GM19023 (cell line): ENCODE data around the gene COL28A1.
"Not testable (repeated sequence)": the region's sequence is repeated elsewhere in the genome, so short reads cannot be mapped to it uniquely, and the experiment has no call there.

Experiments used
- ATAC-seq: cut with Tn5 transposase; IDR thresholded peaks from one replicate; pipeline ENCODE4 v1.9.1; 2021; ENCODE audit warnings: mild to moderate bottlenecking, moderate library complexity; ENCODE audit not compliant: unreplicated experiment

Gene COL28A1

GRCh38 chr7:7562736-7563135, 27.1 kb upstream of the COL28A1 start:
- no peak for ATAC-seq

GRCh38 chr7:7561591-7561990, 25.9 kb upstream of the COL28A1 start:
- not testable (repeated sequence) for ATAC-seq

GRCh38 chr7:7557252-7557651, 21.6 kb upstream of the COL28A1 start:
- ATAC-seq: no peak

GRCh38 chr7:7556852-7557251, 21.2 kb upstream of the COL28A1 start:
- no peak for ATAC-seq

GRCh38 chr7:7554649-7555575, 19.2 kb upstream of the COL28A1 start:
- ATAC-seq: no peak

- no peak for ATAC-seq
Measured at GRCh38 chr7:7554021-7554432, 18.4 kb upstream of the COL28A1 start.

- ATAC-seq: no peak
Measured at GRCh38 chr7:7553386-7553785, 17.7 kb upstream of the COL28A1 start.

- no peak for ATAC-seq
Measured at GRCh38 chr7:7552199-7552598, 16.5 kb upstream of the COL28A1 start.

- ATAC-seq: no peak
Measured at GRCh38 chr7:7550663-7551062, 15.0 kb upstream of the COL28A1 start.

- no peak for ATAC-seq
Measured at GRCh38 chr7:7548407-7548806, 12.7 kb upstream of the COL28A1 start.

GRCh38 chr7:7542251-7542835, 6.7 kb upstream of the COL28A1 start:
- no peak for ATAC-seq

- no peak for ATAC-seq
Measured at GRCh38 chr7:7539711-7540110, 4.0 kb upstream of the COL28A1 start.

- no peak for ATAC-seq
Measured at GRCh38 chr7:7539152-7539551, 3.5 kb upstream of the COL28A1 start.

GRCh38 chr7:7537711-7538110, 2.0 kb upstream of the COL28A1 start:
- ATAC-seq: no peak

GRCh38 chr7:7536396-7537019, 835 bp upstream of the COL28A1 start:
- ATAC-seq: no peak

GRCh38 chr7:7533831-7534430, 1.7 kb downstream of the COL28A1 start:
- no peak for ATAC-seq

- ATAC-seq: no peak
Measured at GRCh38 chr7:7529328-7529727, 6.3 kb downstream of the COL28A1 start.

- no peak for ATAC-seq
Measured at GRCh38 chr7:7527047-7527446, 8.6 kb downstream of the COL28A1 start.

GRCh38 chr7:7526006-7526405, 9.7 kb downstream of the COL28A1 start:
- ATAC-seq: no peak

- no peak for ATAC-seq
Measured at GRCh38 chr7:7524121-7524520, 11.6 kb downstream of the COL28A1 start.

GRCh38 chr7:7522421-7522820, 13.3 kb downstream of the COL28A1 start:
- ATAC-seq: no peak
